Measurements from ENCODE around the gene ZNF385B.
A peak's percentile ranks its signal among the peaks of the same experiment; 100 is the strongest.

The ZNF385B gene

GRCh38 chr2:179437430-179437829, 424.0 kb downstream of the ZNF385B start:
- no peak for DNase-seq (ENCODE audit: low read depth)

- DNase-seq (ENCODE audit: low read depth): no peak
These were observed 425.8 kb downstream of the ZNF385B start for GRCh38 chr2:179435566-179435965.

GRCh38 chr2:179435000-179435399, 426.4 kb downstream of the ZNF385B start:
- no peak for DNase-seq (ENCODE audit: low read depth)

GRCh38 chr2:179434357-179434756, 427.1 kb downstream of the ZNF385B start:
- DNase-seq (ENCODE audit: low read depth): no peak

GRCh38 chr2:179432751-179433150, 428.7 kb downstream of the ZNF385B start:
- no peak for DNase-seq (ENCODE audit: low read depth)

GRCh38 chr2:179429597-179429996, 431.8 kb downstream of the ZNF385B start:
- DNase-seq (ENCODE audit: low read depth): no peak

- DNase-seq (ENCODE audit: low read depth): no peak
These were observed 432.3 kb downstream of the ZNF385B start for GRCh38 chr2:179429060-179429471.

GRCh38 chr2:179428649-179429048, 432.8 kb downstream of the ZNF385B start:
- DNase-seq (ENCODE audit: low read depth): peak; percentile 7

- no peak for DNase-seq (ENCODE audit: low read depth)
These were observed 434.3 kb downstream of the ZNF385B start for GRCh38 chr2:179427065-179427464.

- no peak for DNase-seq (ENCODE audit: low read depth)
These were observed 436.8 kb downstream of the ZNF385B start for GRCh38 chr2:179424571-179424970.

- DNase-seq (ENCODE audit: low read depth): peak; percentile 72
These were observed 439.3 kb downstream of the ZNF385B start for GRCh38 chr2:179422037-179422643.

- DNase-seq (ENCODE audit: low read depth): no peak
These were observed 443.9 kb downstream of the ZNF385B start for GRCh38 chr2:179417436-179417949.

GRCh38 chr2:179412112-179412511, 449.3 kb downstream of the ZNF385B start:
- peak; percentile 36 for DNase-seq (ENCODE audit: low read depth)

GRCh38 chr2:179410552-179411356, 450.7 kb downstream of the ZNF385B start:
- DNase-seq (ENCODE audit: low read depth): peak; percentile 65

- no peak for DNase-seq (ENCODE audit: low read depth)
These were observed 457.8 kb downstream of the ZNF385B start for GRCh38 chr2:179403624-179404023.

GRCh38 chr2:179393481-179393880, 467.9 kb downstream of the ZNF385B start:
- DNase-seq (ENCODE audit: low read depth): peak; percentile 4

All from iris pigment epithelial cell (primary cell).